ENCODE results near the gene TEX11. TPM values are rescaled to one million over a fixed set of nuclear protein-coding genes. Genes with fewer than 3 reads are reported as not detected.
"Not testable (repeated sequence)": the region's sequence is repeated elsewhere in the genome, so short reads cannot be mapped to it uniquely, and the experiment has no call there.

TEX11 gene
- total RNA-seq, 1 donor = not detected

GRCh38 chrX:70825366-70825765, 83.1 kb downstream of the TEX11 start:
- H3K4me3 ChIP-seq (ENCODE audit: low read depth, low read length) = no peak overlapping the region
- DNase-seq (ENCODE audit: low read depth) = no peak
- TF ChIP-seq, protein P1, sequence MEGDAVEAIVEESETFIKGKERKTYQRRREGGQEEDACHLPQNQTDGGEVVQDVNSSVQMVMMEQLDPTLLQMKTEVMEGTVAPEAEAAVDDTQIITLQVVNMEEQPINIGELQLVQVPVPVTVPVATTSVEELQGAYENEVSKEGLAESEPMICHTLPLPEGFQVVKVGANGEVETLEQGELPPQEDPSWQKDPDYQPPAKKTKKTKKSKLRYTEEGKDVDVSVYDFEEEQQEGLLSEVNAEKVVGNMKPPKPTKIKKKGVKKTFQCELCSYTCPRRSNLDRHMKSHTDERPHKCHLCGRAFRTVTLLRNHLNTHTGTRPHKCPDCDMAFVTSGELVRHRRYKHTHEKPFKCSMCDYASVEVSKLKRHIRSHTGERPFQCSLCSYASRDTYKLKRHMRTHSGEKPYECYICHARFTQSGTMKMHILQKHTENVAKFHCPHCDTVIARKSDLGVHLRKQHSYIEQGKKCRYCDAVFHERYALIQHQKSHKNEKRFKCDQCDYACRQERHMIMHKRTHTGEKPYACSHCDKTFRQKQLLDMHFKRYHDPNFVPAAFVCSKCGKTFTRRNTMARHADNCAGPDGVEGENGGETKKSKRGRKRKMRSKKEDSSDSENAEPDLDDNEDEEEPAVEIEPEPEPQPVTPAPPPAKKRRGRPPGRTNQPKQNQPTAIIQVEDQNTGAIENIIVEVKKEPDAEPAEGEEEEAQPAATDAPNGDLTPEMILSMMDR (IDR thresholded peaks at IDR 0.05; ENCODE audit: insufficient read depth, low read length) = no peak

DNA sequence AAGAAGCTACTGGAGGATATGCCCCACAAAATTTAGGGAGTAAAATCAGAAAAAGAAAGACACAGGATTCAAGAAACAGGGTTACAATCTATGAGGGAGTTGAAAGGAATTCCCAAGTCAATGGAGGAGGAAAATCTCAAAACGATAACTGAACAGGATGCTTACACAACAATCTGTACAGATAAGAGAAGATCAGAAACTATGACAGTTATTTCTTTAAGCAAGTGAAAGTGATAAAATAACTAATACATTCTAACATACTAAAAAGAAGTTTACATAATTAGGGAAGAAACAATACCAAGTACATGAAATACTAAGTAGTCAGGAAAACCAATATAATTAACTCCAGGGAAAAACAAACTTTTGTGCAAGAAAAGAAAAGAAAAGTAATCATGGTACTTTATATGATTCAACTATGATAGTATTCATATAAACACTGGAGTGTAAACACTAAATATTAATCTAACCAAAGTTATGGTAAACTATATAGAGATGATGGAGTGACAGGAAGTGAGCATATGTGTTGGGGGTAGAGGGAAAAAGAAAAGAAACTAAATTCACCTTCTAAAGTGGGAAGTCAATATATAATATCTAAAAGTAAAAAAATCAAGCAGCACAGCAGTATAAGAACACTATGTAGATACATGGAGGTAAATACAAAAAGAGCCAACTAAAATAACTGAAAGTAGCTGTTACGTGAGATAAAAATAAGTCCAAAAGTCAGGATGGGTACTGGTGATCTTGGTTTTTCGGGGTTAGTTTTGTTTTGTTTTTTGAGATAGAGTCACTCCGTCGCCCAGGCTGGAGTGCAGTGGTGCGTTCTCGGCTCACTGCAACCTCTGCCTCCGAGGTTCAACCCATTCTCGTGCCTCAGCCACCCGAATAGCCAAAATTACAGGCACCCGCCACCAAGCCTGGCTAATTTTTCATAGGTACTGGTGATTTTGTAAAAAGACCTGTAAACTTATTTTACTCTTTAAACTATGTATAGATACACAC, 99.3 kb downstream of the TEX11 start:
- DNase-seq (ENCODE audit: low read depth) = no peak
- no peak overlapping the region for H3K4me3 ChIP-seq (ENCODE audit: low read depth, low read length)
- TF ChIP-seq, protein P1 (IDR thresholded peaks at IDR 0.05; ENCODE audit: insufficient read depth, low read length) = no peak

DNA sequence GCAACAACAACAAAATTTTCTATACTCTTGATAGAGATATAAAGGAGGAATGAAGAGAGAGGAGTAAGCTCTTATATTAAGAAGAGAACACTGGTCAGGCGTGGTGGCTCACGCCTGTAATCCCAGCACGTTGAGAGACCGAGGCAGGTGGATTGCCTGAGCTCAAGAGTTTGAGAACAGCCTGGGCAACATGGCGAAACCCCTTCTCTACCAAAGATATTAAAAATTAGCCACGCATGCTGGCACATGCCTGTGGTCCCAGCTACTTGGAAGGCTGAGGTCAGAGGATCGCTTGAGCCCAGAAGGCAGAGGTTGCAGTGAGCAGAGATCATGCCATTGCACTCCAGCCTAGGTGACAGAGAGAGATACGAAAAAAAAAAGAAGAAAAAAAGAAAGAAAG, 102.4 kb downstream of the TEX11 start:
- no peak for DNase-seq (ENCODE audit: low read depth)

DNA sequence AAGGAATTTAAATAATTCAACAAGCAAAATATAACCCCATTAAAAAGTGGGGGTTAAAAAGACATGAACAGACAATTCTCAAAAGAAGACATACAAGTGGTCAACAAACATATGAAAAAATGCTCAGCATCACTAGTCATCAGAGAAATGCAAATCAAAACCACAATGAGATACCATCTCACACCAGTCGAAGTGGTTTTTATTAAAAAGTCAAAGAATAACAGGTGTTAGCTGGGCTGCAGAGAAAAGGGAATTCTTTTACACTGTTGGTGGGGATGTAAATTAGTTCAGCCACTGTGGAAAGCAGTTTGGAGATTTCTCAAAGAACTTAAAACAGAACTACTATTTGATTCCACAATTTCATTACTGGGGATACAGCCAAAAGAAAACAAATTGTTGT, 111.8 kb downstream of the TEX11 start:
- not testable (repeated sequence) for H3K4me3 ChIP-seq (ENCODE audit: low read depth, low read length); DNase-seq (ENCODE audit: low read depth)

More for the DNA sequence above, 102.4 kb downstream of the TEX11 start:
- H3K4me3 ChIP-seq (ENCODE audit: low read depth, low read length) = no peak overlapping the region
- TF ChIP-seq, protein P1 (IDR thresholded peaks at IDR 0.05; ENCODE audit: insufficient read depth, low read length) = no peak

GRCh38 chrX:70774223-70774622, 134.3 kb downstream of the TEX11 start:
- no peak for DNase-seq (ENCODE audit: low read depth)
- H3K4me3 ChIP-seq (ENCODE audit: low read depth, low read length) = no peak overlapping the region
- TF ChIP-seq, protein P1 (IDR thresholded peaks at IDR 0.05; ENCODE audit: insufficient read depth, low read length) = no peak

GRCh38 chrX:70769659-70770227, 138.8 kb downstream of the TEX11 start:
- TF ChIP-seq, protein P1 (IDR thresholded peaks at IDR 0.05; ENCODE audit: insufficient read depth, low read length) = peak; percentile 43
- DNase-seq (ENCODE audit: low read depth) = peak; percentile 30
- no peak overlapping the region for H3K4me3 ChIP-seq (ENCODE audit: low read depth, low read length)

DNA sequence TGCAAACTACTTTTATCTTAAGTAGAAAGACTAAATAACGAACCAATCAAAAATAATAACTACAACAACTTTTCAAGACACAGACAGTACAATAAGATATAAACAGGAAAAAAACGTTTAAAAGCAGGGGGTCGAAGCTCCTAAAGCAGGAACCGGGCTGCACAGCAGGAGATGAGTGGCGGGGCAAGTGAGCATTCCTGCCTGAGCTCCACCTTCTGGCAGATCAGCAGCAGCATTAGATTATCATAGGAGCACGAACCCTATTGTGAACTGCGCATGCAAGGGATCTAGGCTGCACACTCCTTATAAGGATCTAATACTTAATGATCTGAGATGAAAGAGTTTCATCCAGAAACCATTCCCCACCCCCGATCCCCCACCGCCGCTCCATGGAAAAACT, 146.2 kb downstream of the TEX11 start:
- no peak overlapping the region for H3K4me3 ChIP-seq (ENCODE audit: low read depth, low read length)
- TF ChIP-seq, protein P1 (IDR thresholded peaks at IDR 0.05; ENCODE audit: insufficient read depth, low read length) = no peak
- no peak for DNase-seq (ENCODE audit: low read depth)
